Body of pancreas (tissue), 4 donors: ENCODE results near the gene CCDC71L. TPM values are rescaled to one million over a fixed set of nuclear protein-coding genes. Genes with fewer than 3 reads are reported as not detected.
"Not testable (repeated sequence)": the region's sequence is repeated elsewhere in the genome, so short reads cannot be mapped to it uniquely, and the experiment has no call there.

Experiments used
- ATAC-seq: fragments of 150-250 bp; one replicate; pipeline ENCODE4 v1.9.1; 2016
- DNase-seq, 4 donors: peaks; one replicate each; pipeline ENCODE4 v3.0.0-alpha.2; 2019
- H3K27ac ChIP-seq, 4 donors: fragments of 200-600 bp; sonication (generic); 1 replicate in 3 of 4; 2 replicates in 1 of 4; pipeline versions ENCODE4 v1.5.1 to v1.6.1; 2016 to 2019; ENCODE audit warnings: mild to moderate bottlenecking in 1 of 4, mixed read lengths in 1 of 4, moderate library complexity in 1 of 4
- H3K27me3 ChIP-seq, 2 donors: fragments of 200-600 bp; sonication (generic); one replicate each; pipeline ENCODE4 v1.6.0; 2016; ENCODE audit warnings: mild to moderate bottlenecking in 1 of 2
- H3K36me3 ChIP-seq, 2 donors: fragments of 200-600 bp; sonication (generic); replicated peaks in 1 of 2; 2 replicates each; pipeline ENCODE4 v1.5.1; 2016; ENCODE audit warnings: low read depth in 2 of 2; ENCODE audit not compliant: insufficient read depth in 1 of 2
- H3K4me1 ChIP-seq: fragments of 200-600 bp; sonication (generic); one replicate; pipeline ENCODE4 v1.6.0; 2016
- H3K4me3 ChIP-seq, 2 donors: fragments of 200-600 bp; sonication (generic); 1 replicate in 1 of 2; 2 replicates in 1 of 2; pipeline ENCODE4 v1.5.1; 2016 to 2019
- H3K9me3 ChIP-seq, 3 donors: fragments of 200-600 bp; sonication (generic); 1 replicate in 2 of 3; 2 replicates in 1 of 3; pipeline ENCODE4 v1.5.1; 2016
- CTCF ChIP-seq, 7 experiments: fragments of 450-650 bp in 4 of 7; fragments of 200-600 bp in 3 of 7; sonication (generic) in 3 of 7; IDR thresholded peaks; one replicate each; pipeline ENCODE4 v1.5.1; 2016 to 2019; ENCODE audit warnings: antibody characterized with exemption in 7 of 7
- POLR2A ChIP-seq, 3 donors: fragments of 450-650 bp; IDR thresholded peaks; one replicate each; pipeline ENCODE4 v1.6.1; 2016; ENCODE audit warnings: antibody characterized with exemption in 3 of 3, mild to moderate bottlenecking in 2 of 3
- WGBS, 2 donors: methylation state at CpG; one replicate each; pipeline ENCODE4 v1.1.5; 2017; 5-methylcytosine and 5-hydroxymethylcytosine counted together
- intact Hi-C: fragments of 100-400 bp; cut with DNase I; formaldehyde crosslinking; loops from one replicate; pipeline ENCODE4 v1.15.1; 2023
- total RNA-seq, 2 donors: library from RNA; depleted of rRNA; stranded (reverse); fragments of >200 nt; gene quantifications; one replicate each; pipeline ENCODE4 v1.1.0, GENCODE V29; 2016

The CCDC71L gene
- total RNA-seq, 2 donors from 2014 or later, result 8.6 to 23.7 TPM

- H3K27me3 ChIP-seq, result no peaks in the 10 kb centered on the region
- intact Hi-C loops, result no loop called here
- no peak overlapping the region for H3K4me3 ChIP-seq
- 72 to 76% methylated on average over 3 of the region's 3 CpGs for WGBS, 2 donors
- no peak overlapping the region for H3K27ac ChIP-seq
- TF ChIP-seq POLR2A (IDR thresholded peaks at IDR 0.05) (no peak), CTCF (IDR thresholded peaks at IDR 0.05) (no peak)
- ATAC-seq, result no peak
- H3K9me3 ChIP-seq, result no peaks in the 10 kb centered on the region
- H3K36me3 ChIP-seq, result no peaks in the 10 kb centered on the region
- no peak for DNase-seq
- H3K4me1 ChIP-seq, result no peaks in the 10 kb centered on the region
Measured at GRCh38 chr7:106678795-106679152, 17.8 kb upstream of the CCDC71L start.

- H3K4me3 ChIP-seq, intact Hi-C loops, H3K27ac ChIP-seq, H3K4me1 ChIP-seq, H3K9me3 ChIP-seq, ATAC-seq, H3K27me3 ChIP-seq, H3K36me3 ChIP-seq, DNase-seq: not testable (repeated sequence)
- 61 to 65% methylated on average over 2 of the region's 2 CpGs for WGBS, 2 donors
Measured at GRCh38 chr7:106676506-106676905, 15.5 kb upstream of the CCDC71L start.

- H3K4me1 ChIP-seq, H3K4me3 ChIP-seq, H3K9me3 ChIP-seq, ATAC-seq, intact Hi-C loops, H3K27ac ChIP-seq, H3K36me3 ChIP-seq, DNase-seq, H3K27me3 ChIP-seq: not testable (repeated sequence)
- WGBS, 2 donors, result 58 to 64% methylated on average over 2 of the region's 2 CpGs
Measured at GRCh38 chr7:106673688-106674087, 12.7 kb upstream of the CCDC71L start.

- H3K27me3 ChIP-seq, H3K36me3 ChIP-seq, ATAC-seq, intact Hi-C loops, DNase-seq, H3K9me3 ChIP-seq, H3K4me3 ChIP-seq, H3K27ac ChIP-seq, H3K4me1 ChIP-seq: not testable (repeated sequence)
- 85 to 90% methylated on average over 7 to 8 of the region's 8 CpGs for WGBS, 2 donors
Measured at GRCh38 chr7:106671930-106672329, 11.0 kb upstream of the CCDC71L start.

GRCh38 chr7:106671160-106671559 lies 10.2 kb upstream of the CCDC71L start:
- Histone ChIP-seq H3K36me3 (no peaks in the 10 kb centered on the region), H3K4me3 (no peak overlapping the region), H3K27me3 (no peaks in the 10 kb centered on the region), H3K9me3 (no peaks in the 10 kb centered on the region), H3K27ac (no peak overlapping the region), H3K4me1 (no peaks in the 10 kb centered on the region)
- DNase-seq (no peak), ATAC-seq (no peak)
- intact Hi-C loops, result no loop called here
- TF ChIP-seq POLR2A (IDR thresholded peaks at IDR 0.05) (no peak), CTCF (IDR thresholded peaks at IDR 0.05) (no peak)
- WGBS, 2 donors, result 88 to 96% methylated on average over 1 of the region's 1 CpG

- Histone ChIP-seq H3K9me3 (no peaks in the 10 kb centered on the region), H3K27me3 (no peaks in the 10 kb centered on the region), H3K4me3 (no peak overlapping the region), H3K36me3 (no peaks in the 10 kb centered on the region), H3K4me1 (no peaks in the 10 kb centered on the region), H3K27ac (no peak overlapping the region)
- TF ChIP-seq CTCF (IDR thresholded peaks at IDR 0.05) (no peak), POLR2A (IDR thresholded peaks at IDR 0.05) (no peak)
- DNase-seq, result no peak
- intact Hi-C loops, result no loop called here
- WGBS, 2 donors, result 79 to 92% methylated on average over 6 of the region's 6 CpGs
- ATAC-seq, result no peak
Measured at GRCh38 chr7:106668861-106669524, 8.0 kb upstream of the CCDC71L start.
